Astrocyte (in vitro differentiated cells and primary cell): Measurements from ENCODE around the gene EFEMP1. TPM values are rescaled to one million over a fixed set of nuclear protein-coding genes. Genes with fewer than 3 reads are reported as not detected.

Experiments used
- DNase-seq: peaks from one replicate; pipeline ENCODE4 v3.0.0-alpha.2; 2010; ENCODE audit warnings: low read depth
- FAIRE-seq: peaks from 2 replicates; lab custom pipeline; 2011; peaks lifted over from hg19 to GRCh38; lab: Jason Lieb, UNC
- H2AFZ ChIP-seq: 2 replicates; pipeline ENCODE4 v1.6.0; 2012; ENCODE audit warnings: low read depth, low read length, inconsistent platforms
- H3K27ac ChIP-seq: 2 replicates; pipeline ENCODE4 v1.5.1; 2011; ENCODE audit warnings: low read depth, low read length, inconsistent platforms
- H3K27me3 ChIP-seq: 2 replicates; pipeline ENCODE4 v1.6.0; 2011; ENCODE audit warnings: low read length, inconsistent platforms; ENCODE audit not compliant: insufficient read depth
- H3K36me3 ChIP-seq: 2 replicates; pipeline ENCODE4 v1.5.1; 2011; ENCODE audit warnings: low read length, inconsistent platforms; ENCODE audit not compliant: insufficient read depth
- H3K4me1 ChIP-seq: 2 replicates; pipeline ENCODE4 v1.5.1; 2011; ENCODE audit warnings: low read length, inconsistent platforms; ENCODE audit not compliant: insufficient read depth
- H3K4me2 ChIP-seq: 2 replicates; pipeline ENCODE4 v1.6.0; 2012; ENCODE audit warnings: low read length, inconsistent platforms
- H3K4me3 ChIP-seq: 2 replicates; pipeline ENCODE4 v1.5.1; 2011; ENCODE audit warnings: low read depth, mild to moderate bottlenecking, low read length, inconsistent platforms; ENCODE audit not compliant: insufficient read depth
- H3K79me2 ChIP-seq: 2 replicates; pipeline ENCODE4 v1.6.0; 2012; ENCODE audit warnings: mild to moderate bottlenecking, low read length, inconsistent platforms; ENCODE audit not compliant: insufficient read depth
- H3K9ac ChIP-seq: 2 replicates; pipeline ENCODE4 v1.6.0; 2012; ENCODE audit warnings: mild to moderate bottlenecking, low read length, inconsistent platforms
- H3K9me3 ChIP-seq: 2 replicates; pipeline ENCODE4 v1.5.1; 2012; ENCODE audit warnings: low read depth, mild to moderate bottlenecking, low read length, inconsistent platforms; ENCODE audit not compliant: insufficient read depth
- H4K20me1 ChIP-seq: 2 replicates; pipeline ENCODE4 v1.6.0; 2012; ENCODE audit warnings: low read length, inconsistent platforms; ENCODE audit not compliant: insufficient read depth
- H3K27ac Mint-ChIP-seq: one replicate; pipeline ENCODE4 v1.8.0; 2021; ENCODE audit warnings: mild to moderate bottlenecking, mixed read lengths; ENCODE audit not compliant: unreplicated experiment
- H3K27me3 Mint-ChIP-seq: one replicate; pipeline ENCODE4 v1.8.0; 2021; ENCODE audit warnings: low read depth, mixed read lengths; ENCODE audit not compliant: unreplicated experiment
- H3K36me3 Mint-ChIP-seq: one replicate; pipeline ENCODE4 v1.8.0; 2021; ENCODE audit warnings: low read depth, mixed read lengths; ENCODE audit not compliant: unreplicated experiment
- H3K4me1 Mint-ChIP-seq: one replicate; pipeline ENCODE4 v1.8.0; 2021; ENCODE audit warnings: low read depth, mixed read lengths; ENCODE audit not compliant: unreplicated experiment
- H3K4me3 Mint-ChIP-seq: one replicate; pipeline ENCODE4 v1.8.0; 2021; ENCODE audit warnings: mild to moderate bottlenecking, moderate library complexity, mixed read lengths; ENCODE audit not compliant: unreplicated experiment
- H3K9me3 Mint-ChIP-seq: one replicate; pipeline ENCODE4 v1.8.0; 2021; ENCODE audit warnings: mild to moderate bottlenecking, mixed read lengths; ENCODE audit not compliant: unreplicated experiment
- CTCF ChIP-seq: IDR thresholded peaks from 2 replicates; pipeline ENCODE4 v1.5.1; 2011; ENCODE audit warnings: low read depth, mild to moderate bottlenecking, inconsistent platforms, low read length, moderate library complexity; ENCODE audit not compliant: insufficient read depth
- EZH2 ChIP-seq: IDR thresholded peaks from 2 replicates; pipeline ENCODE4 v1.6.1; 2012; ENCODE audit warnings: mild to moderate bottlenecking, low read length, inconsistent platforms; ENCODE audit not compliant: insufficient read depth
- total RNA-seq: library from RNA; stranded (reverse); gene quantifications from 2 replicates; pipeline ENCODE4 v1.2.1, GENCODE V29; 2021

The EFEMP1 gene
- total RNA-seq, 1 donor from 2014 or later, result 155 TPM

GRCh38 chr2:55885127-55885943 lies 38.2 kb downstream of the EFEMP1 start:
- Mint-ChIP-seq H3K36me3 (peaks cover 9% of the 10 kb centered on the region), H3K4me1 (peaks cover 36% of the 10 kb centered on the region), H3K4me3 (no peak overlapping the region), H3K9me3 (peaks cover 1% of the 10 kb centered on the region), H3K27ac (peak overlapping the region; percentile 93), H3K27me3 (no peaks in the 10 kb centered on the region)
- no peak for TF ChIP-seq CTCF
- TF ChIP-seq EZH2, result no peak
- H2AFZ ChIP-seq, result no peak overlapping the region
- no peaks in the 10 kb centered on the region for H3K79me2 ChIP-seq
- peak overlapping the region; percentile 98 for H3K27ac ChIP-seq
- no peaks in the 10 kb centered on the region for H3K27me3 ChIP-seq
- FAIRE-seq, result peak; percentile 100
- H3K9me3 ChIP-seq, result no peaks in the 10 kb centered on the region
- H3K36me3 ChIP-seq, result peaks cover 11% of the 10 kb centered on the region
- H4K20me1 ChIP-seq, result no peaks in the 10 kb centered on the region
- H3K9ac ChIP-seq, result peak overlapping the region; percentile 76
- H3K4me1 ChIP-seq, result peaks cover 44% of the 10 kb centered on the region
- H3K4me2 ChIP-seq, result peak overlapping the region; percentile 18
- DNase-seq, result peak; percentile 100
- H3K4me3 ChIP-seq, result peak overlapping the region; percentile 3

GRCh38 chr2:55883829-55884228 lies 39.8 kb downstream of the EFEMP1 start:
- H4K20me1 ChIP-seq, result no peaks in the 10 kb centered on the region
- no peak overlapping the region for H3K4me3 ChIP-seq
- peaks cover 44% of the 10 kb centered on the region for H3K4me1 ChIP-seq
- peaks cover 1% of the 10 kb centered on the region for H3K9me3 Mint-ChIP-seq
- DNase-seq (no peak), FAIRE-seq (no peak)
- peaks cover 6% of the 10 kb centered on the region for H3K36me3 Mint-ChIP-seq
- TF ChIP-seq EZH2 (no peak), CTCF (no peak)
- H3K4me1 Mint-ChIP-seq, result peaks cover 36% of the 10 kb centered on the region
- H3K27me3 ChIP-seq, result no peaks in the 10 kb centered on the region
- H3K27ac ChIP-seq, result peak overlapping the region; percentile 30
- no peaks in the 10 kb centered on the region for H3K79me2 ChIP-seq
- H3K4me2 ChIP-seq, result no peak overlapping the region
- H3K36me3 ChIP-seq, result peaks cover 16% of the 10 kb centered on the region
- H3K9ac ChIP-seq, result no peak overlapping the region
- no peak overlapping the region for H2AFZ ChIP-seq
- H3K27me3 Mint-ChIP-seq, result no peaks in the 10 kb centered on the region
- H3K27ac Mint-ChIP-seq, result no peak overlapping the region
- no peak overlapping the region for H3K4me3 Mint-ChIP-seq
- H3K9me3 ChIP-seq, result no peaks in the 10 kb centered on the region

DNA sequence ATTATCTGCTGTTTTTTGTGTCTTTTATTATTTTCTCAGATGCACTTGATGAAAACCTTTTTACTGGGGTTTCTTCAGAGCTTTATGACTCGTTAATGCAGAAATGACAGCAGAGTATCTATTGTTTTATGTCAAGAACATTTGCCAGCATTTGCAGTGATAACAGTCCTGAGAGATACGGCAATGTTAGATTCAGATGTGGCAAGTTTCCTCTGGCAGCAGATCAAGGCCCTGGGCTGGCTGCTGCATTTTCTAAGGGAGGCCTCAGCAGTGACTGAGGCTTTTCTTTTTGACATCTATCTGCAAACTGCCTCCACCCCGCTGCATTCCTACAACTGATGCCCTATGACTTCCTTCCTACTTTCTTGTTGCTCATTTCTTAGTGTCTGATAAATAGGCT lies 40.2 kb downstream of the EFEMP1 start:
- H3K27ac ChIP-seq, result peak overlapping the region; percentile 30
- no peak overlapping the region for H3K9ac ChIP-seq
- TF ChIP-seq EZH2 (no peak), CTCF (no peak)
- Mint-ChIP-seq H3K27me3 (no peaks in the 10 kb centered on the region), H3K9me3 (peaks cover 1% of the 10 kb centered on the region), H3K27ac (peak overlapping the region; percentile 29), H3K36me3 (peaks cover 6% of the 10 kb centered on the region), H3K4me1 (peaks cover 34% of the 10 kb centered on the region), H3K4me3 (no peak overlapping the region)
- H2AFZ ChIP-seq, result no peak overlapping the region
- H4K20me1 ChIP-seq, result no peaks in the 10 kb centered on the region
- no peaks in the 10 kb centered on the region for H3K79me2 ChIP-seq
- no peaks in the 10 kb centered on the region for H3K27me3 ChIP-seq
- H3K4me1 ChIP-seq, result peaks cover 44% of the 10 kb centered on the region
- no peak overlapping the region for H3K4me3 ChIP-seq
- H3K4me2 ChIP-seq, result no peak overlapping the region
- H3K36me3 ChIP-seq, result peaks cover 16% of the 10 kb centered on the region
- DNase-seq (peak; percentile 65), FAIRE-seq (peak; percentile 74)
- H3K9me3 ChIP-seq, result no peaks in the 10 kb centered on the region
